SHP77 treated with DMSO at 0.1 percent for 48 hours (cell line): ENCODE results near the gene KLHL29.

Source experiments
- DNase-seq: peaks from one replicate; lab custom pipeline; 2025; lab: John Stamatoyannopoulos, UW

KLHL29 gene

GRCh38 chr2:23632831-23633395 is 247.9 kb downstream of the KLHL29 start:
- DNase-seq = no peak

GRCh38 chr2:23633966-23634365 is 249.0 kb downstream of the KLHL29 start:
- DNase-seq = no peak

DNA sequence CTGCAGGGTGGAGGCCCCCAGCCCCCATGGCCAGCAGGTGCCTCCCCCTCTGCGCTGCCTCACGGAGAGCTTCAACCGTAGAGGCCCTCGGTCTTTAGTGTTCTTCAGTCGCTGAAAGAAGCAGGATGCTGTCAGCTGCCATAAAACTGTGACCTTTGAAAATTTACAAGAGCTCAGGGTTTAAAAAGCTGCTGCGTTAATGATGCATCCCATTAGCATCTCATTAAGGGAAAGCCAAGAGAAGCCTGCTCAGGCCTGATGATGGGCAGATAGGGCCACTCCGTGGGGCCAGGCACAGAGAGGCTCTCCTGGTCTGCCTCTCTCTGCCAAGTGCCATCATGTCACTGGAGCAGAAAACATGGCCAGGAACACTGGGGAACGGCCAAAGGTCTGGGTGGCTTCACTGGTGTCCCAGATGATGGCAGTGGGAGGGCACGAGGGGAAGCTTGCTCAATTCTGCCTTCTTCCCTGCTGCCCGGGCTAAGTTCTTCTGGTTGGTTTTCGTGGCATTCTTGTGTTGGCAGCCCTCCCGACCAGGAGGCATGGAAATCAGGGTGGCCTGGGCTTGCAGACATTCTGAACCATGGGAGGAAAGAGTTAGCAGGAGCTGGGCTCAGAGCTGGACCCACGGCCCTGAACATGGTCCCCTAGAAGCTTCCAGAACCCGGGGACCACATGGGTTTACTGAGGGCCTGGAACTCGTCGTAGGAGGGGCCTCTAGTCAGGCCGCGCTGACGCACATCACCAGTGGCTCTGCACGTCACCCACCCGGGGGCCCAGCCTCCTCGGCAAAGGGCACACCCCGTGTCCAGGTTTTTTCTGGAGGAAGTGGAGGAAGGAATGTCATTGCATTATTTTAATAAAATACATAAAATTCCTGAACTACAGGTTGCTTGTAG is 250.7 kb downstream of the KLHL29 start:
- DNase-seq = no peak

DNA sequence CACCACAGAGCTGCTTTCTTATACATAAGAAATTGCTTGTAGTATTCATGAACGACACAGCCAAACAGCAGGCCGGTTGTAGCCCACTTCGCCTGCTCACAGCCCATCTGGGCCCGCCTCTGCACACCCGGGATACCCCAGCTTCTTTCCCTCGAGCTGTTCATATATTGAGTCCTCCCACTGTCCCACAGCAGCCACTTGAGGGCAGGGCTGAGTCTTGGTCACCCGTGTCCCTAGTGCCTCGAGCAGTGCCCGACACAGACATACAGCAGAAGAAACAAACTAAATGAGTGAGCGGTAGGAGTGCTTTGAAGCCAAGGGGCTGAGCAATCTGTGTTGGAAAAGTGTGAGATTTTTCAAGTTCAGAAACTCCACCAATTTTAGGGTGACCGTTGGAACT is 251.4 kb downstream of the KLHL29 start:
- no peak for DNase-seq

GRCh38 chr2:23637011-23637778 is 252.2 kb downstream of the KLHL29 start:
- no peak for DNase-seq

DNA sequence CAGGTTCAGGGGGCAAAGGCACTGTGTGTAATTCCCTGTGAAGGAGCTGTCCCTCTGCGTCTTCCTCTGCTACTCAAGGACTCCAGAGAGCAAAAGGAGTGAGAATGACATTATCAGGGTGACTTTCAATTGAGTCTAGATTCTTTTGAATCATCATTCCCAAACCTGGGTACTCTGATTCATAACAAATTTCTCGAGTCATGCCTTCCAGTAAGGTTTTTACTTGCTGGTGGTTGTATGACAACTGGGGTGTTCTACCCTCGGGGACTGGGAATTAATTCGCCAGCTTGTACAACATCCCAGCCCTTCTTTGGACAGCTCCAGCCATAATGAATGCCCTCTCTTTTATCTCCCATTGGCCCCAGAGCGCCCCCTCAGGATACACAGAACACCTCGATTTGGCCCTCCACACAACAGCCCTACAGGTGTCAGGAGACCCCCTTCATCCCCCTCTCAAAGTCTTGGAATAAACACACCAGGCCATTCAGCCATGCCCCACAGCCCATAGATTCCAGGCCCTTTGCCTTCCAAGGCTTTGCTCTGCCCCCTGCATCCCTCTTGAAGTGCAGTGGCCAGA is 254.5 kb downstream of the KLHL29 start:
- no peak for DNase-seq

- no peak for DNase-seq
Measured at GRCh38 chr2:23640711-23641110, 255.7 kb downstream of the KLHL29 start.

GRCh38 chr2:23642516-23642915 is 257.5 kb downstream of the KLHL29 start:
- DNase-seq = no peak

GRCh38 chr2:23645230-23645808 is 260.3 kb downstream of the KLHL29 start:
- DNase-seq = no peak

- no peak for DNase-seq
Measured at GRCh38 chr2:23647563-23647962, 262.6 kb downstream of the KLHL29 start.

DNA sequence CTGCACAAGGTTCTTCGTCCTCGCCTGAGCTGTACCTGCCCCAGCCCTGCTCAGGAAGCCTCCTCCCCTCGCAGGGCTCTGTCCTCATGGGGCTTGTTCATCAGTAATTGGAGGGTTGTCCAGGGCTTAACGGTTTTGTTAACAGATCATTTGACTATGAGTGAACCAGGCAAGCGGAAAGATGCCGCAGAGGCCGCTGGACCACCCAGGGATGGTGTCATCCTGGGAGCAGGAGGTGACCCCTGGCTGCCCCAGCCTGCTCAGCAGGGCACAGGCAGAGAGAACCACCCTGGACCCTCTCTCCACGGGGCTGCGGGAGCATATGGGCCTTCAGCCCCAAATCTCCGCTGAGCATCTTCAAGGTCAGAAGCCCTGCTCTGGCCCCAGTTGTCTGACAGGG is 264.3 kb downstream of the KLHL29 start:
- no peak for DNase-seq

DNA sequence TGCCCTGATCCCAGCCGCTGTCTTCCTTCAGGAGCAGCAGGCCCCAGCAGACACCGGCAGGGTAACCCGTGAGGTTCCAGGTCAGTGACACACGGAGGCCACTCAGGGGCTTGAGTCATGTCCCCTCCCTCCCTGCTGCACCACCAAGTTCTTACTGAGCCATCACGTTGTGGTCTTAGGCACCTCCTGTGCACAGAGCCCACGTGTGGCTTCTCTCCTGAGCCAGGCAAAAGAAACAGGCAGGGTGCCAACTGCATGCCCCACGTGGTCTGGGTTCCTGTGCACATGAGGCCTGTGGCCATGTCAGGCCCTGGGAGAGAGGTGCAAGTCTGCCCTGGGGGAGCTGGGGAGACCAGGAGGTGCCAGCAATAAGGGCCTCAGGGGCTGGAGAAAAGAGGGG is 264.8 kb downstream of the KLHL29 start:
- no peak for DNase-seq

DNA sequence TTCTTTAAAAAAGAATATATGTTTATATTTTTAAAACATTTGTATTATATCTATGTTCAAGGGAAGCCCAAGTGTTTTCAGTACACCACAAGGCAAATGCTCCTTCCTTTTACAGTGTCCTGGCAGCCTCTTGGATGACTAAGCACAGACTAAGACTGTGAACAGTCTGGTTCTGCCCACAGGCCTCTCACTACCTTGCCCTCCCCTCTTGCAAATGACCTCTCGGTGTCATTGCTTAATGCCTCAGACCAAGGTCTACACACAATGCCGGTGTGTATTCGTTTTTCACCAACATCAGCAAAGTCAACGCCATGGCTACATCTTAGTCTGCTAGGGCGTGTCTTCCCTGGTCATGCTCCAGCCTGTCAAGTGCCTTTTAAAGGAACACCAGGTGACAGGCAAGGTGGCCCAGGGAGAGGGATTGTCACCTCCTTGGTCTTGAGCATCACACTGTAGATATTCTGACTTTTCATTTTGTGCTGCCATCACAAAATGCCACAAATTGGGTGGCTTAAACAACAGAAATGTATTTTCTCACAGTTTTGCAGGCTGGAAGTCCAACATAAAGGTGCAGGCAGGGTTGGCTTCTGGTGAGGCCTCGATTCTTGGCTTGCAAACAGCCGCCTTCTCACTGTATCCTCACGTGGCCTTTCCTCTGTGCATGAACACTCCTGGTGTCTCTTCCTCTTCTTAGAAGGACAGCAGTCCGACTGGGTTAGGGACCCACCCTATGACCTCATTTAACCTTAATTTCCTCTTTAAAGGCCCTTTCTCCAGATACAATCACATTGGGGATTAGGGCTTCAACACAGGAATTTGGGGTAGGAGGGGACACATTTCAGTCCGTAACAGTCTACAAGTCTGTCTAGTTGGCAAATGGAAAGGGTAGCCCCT is 266.5 kb downstream of the KLHL29 start:
- DNase-seq = no peak

GRCh38 chr2:23653326-23653725 is 268.3 kb downstream of the KLHL29 start:
- no peak for DNase-seq

DNA sequence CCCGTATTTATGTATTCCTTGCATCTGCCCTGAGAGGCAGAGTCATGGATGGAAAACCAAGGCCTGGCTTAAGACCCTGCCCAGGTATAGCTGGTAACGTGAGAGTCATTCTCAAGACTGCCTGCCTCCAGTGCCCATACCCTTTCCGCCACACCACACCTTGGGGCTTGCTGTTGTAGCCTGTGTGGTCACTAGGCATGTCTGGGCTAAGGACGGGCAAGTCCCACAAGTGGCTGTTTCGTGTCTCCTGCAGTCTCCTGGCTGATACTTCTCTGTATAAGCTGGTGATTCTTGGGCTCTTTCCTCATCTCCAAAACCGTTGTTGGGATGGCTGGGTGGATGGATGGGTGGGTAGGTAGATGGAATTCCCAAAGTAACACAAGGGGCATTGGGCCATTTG is 269.8 kb downstream of the KLHL29 start:
- no peak for DNase-seq

DNA sequence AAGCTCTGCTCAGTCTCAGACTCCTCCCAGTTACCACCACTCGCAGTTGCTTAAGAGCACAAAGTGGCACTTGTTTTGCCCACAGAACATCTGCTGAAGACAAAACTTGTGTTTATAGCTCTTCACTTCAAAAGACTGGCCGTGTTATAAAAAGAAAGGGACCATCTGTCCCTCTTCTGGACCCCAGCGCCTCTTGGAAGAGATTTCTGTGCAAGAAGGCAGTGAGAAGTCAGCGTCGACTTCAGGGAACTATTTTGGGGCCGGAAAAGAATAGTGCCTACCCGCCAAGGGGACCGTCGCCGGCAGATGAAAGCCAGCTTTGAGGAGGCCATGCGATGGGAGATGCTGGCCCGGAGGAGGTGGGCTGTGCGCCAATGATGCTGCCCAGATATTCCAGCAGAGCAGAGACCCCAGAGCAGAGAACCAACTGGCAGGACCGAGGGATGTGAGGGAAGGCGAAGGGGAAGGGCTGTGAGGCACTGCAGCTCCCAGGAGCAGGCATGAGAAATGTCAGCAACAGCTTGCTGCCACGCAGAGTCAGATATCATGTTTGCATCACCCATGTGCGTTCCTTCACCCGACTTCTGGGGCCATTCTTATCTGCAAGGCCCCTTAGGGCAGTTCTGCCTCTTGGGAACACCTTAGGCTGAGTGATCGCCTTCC is 271.1 kb downstream of the KLHL29 start:
- no peak for DNase-seq

DNA sequence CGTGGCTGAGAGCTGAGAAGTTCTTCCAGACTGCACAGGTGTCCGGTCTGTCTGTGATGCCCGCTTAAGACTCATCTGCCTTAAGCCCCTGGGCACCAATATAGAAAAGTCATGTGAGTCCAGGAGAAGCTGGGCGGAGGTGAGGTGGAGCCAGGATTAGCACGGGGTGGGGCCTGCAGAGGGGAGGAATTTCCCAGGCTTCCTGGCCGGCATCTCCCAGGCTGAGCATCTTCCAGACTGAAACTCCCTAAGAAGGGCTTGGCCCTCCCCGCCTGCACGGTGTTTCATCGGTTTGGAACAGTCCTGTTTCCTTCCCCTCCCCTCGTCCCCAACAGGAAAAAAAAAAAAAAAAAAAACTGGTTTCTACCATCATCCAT is 271.6 kb downstream of the KLHL29 start:
- DNase-seq = no peak

GRCh38 chr2:23657371-23657770 is 272.4 kb downstream of the KLHL29 start:
- no peak for DNase-seq

DNA sequence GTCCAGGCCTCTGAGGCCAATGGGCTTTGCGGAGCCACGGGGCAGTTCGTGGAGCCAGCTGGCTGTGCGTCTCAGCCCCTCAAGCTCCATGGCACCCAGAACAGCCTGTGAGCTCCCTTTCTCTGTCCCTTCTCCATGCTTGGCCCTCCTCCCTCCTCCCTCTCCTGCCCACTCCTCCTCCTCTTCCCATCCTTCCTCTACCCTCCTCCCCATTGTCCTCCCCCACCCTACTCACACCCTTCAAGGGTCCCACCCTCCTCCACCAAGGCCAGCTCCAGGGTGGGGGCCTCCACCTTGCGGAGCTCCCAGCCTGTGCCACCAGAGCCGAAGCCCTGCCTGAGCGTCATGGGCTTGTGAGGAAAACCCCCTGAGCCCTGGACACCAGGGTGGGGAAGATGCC is 273.0 kb downstream of the KLHL29 start:
- DNase-seq = no peak

DNA sequence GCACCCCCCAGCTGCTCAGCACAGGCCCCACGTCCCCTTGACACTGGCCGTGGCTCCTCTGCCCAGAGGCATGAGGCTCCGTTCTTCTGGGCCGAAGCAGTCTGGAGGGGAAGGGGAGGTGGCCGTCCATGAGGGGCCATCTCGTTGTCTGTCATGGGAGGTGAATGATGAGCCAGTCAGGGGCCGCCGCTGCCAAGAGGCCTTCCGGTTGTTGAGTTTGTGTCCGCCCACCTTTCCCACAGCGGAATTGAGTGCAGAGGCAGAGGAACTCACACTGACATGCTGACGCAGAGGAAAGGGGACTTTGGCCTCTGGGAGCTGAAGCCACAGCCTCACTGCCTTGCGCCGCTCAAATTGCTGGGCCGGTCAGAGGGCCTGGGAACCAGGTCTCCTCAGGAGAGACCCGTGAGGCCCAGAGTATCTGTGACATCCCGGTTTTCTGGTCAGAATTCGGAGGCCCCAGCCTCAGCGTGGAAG is 273.5 kb downstream of the KLHL29 start:
- DNase-seq = no peak

- no peak for DNase-seq
Measured at GRCh38 chr2:23659328-23659727, 274.3 kb downstream of the KLHL29 start.
